Calu3 (cell line): Measurements from ENCODE around the gene JMJD7. TPM values are rescaled to one million over a fixed set of nuclear protein-coding genes. Genes with fewer than 3 reads are reported as not detected.

Experiments
- BruUV-seq: library from RNA; stranded (reverse); fragments of 400-500 nt; replicated peaks from 2 replicates; lab custom pipeline; 2021; lab: Mats Ljungman, UMichigan
- CTCF ChIA-PET: fragments of 300-600 bp; sonication (Branson Sonifier 250); formaldehyde crosslinking; loops from one replicate; lab custom pipeline; 2022; ENCODE audit warnings: antibody characterized with exemption; lab: Charles Lee
- DNase-seq: peaks from one replicate; pipeline ENCODE4 v3.0.0; 2022
- H3K27ac Mint-ChIP-seq: one replicate; pipeline ENCODE4 v1.8.0; 2022; ENCODE audit warnings: mixed read lengths; ENCODE audit not compliant: unreplicated experiment
- H3K27me3 Mint-ChIP-seq: one replicate; pipeline ENCODE4 v1.8.0; 2022; ENCODE audit warnings: mixed read lengths; ENCODE audit not compliant: unreplicated experiment
- H3K36me3 Mint-ChIP-seq: one replicate; pipeline ENCODE4 v1.8.0; 2022; ENCODE audit warnings: mild to moderate bottlenecking, moderate library complexity, mixed read lengths; ENCODE audit not compliant: insufficient read depth, unreplicated experiment
- H3K4me1 Mint-ChIP-seq: one replicate; pipeline ENCODE4 v1.8.0; 2022; ENCODE audit warnings: mild to moderate bottlenecking, low read depth, mixed read lengths; ENCODE audit not compliant: unreplicated experiment
- H3K4me3 Mint-ChIP-seq: one replicate; pipeline ENCODE4 v1.8.0; 2022; ENCODE audit warnings: mild to moderate bottlenecking, low read depth, moderate library complexity, mixed read lengths; ENCODE audit not compliant: unreplicated experiment
- H3K9me3 Mint-ChIP-seq: one replicate; pipeline ENCODE4 v1.8.0; 2022; ENCODE audit warnings: low read depth, mixed read lengths; ENCODE audit not compliant: unreplicated experiment
- intact Hi-C: fragments of 100-400 bp; cut with micrococcal nuclease; formaldehyde crosslinking; loops from one replicate; pipeline ENCODE4 v1.10.0; 2022; ENCODE audit not compliant: unreplicated experiment
- total RNA-seq: library from RNA; stranded (reverse); gene quantifications from 2 replicates; pipeline ENCODE4 v1.2.3, GENCODE V29; 2022
- TF ChIP-seq, protein P1 (sequence below): fragments of 200-600 bp; IDR thresholded peaks from one replicate; pipeline ENCODE4 v1.8.0; 2022; ENCODE audit warnings: antibody characterized with exemption; ENCODE audit not compliant: unreplicated experiment

JMJD7 gene
- total RNA-seq, 1 experiment from 2014 or later = 9.4 TPM

GRCh38 chr15:41881920-41882688 lies 54.2 kb downstream of the JMJD7 start:
- no TSS peak for BruUV-seq
- H3K9me3 Mint-ChIP-seq = no peaks in the 10 kb centered on the region
- no peak overlapping the region for H3K27ac Mint-ChIP-seq
- H3K4me3 Mint-ChIP-seq = no peak overlapping the region
- CTCF ChIA-PET = interaction anchor here (1.1 kb wide), 1 partner anchor 11 kb away, joined by 3 read pairs; no protein-coding TSS in a partner anchor
- no peaks in the 10 kb centered on the region for H3K4me1 Mint-ChIP-seq
- no peak for DNase-seq
- H3K36me3 Mint-ChIP-seq = no peaks in the 10 kb centered on the region
- TF ChIP-seq, protein P1, sequence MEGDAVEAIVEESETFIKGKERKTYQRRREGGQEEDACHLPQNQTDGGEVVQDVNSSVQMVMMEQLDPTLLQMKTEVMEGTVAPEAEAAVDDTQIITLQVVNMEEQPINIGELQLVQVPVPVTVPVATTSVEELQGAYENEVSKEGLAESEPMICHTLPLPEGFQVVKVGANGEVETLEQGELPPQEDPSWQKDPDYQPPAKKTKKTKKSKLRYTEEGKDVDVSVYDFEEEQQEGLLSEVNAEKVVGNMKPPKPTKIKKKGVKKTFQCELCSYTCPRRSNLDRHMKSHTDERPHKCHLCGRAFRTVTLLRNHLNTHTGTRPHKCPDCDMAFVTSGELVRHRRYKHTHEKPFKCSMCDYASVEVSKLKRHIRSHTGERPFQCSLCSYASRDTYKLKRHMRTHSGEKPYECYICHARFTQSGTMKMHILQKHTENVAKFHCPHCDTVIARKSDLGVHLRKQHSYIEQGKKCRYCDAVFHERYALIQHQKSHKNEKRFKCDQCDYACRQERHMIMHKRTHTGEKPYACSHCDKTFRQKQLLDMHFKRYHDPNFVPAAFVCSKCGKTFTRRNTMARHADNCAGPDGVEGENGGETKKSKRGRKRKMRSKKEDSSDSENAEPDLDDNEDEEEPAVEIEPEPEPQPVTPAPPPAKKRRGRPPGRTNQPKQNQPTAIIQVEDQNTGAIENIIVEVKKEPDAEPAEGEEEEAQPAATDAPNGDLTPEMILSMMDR = no peak
- intact Hi-C loops = no loop called here
- H3K27me3 Mint-ChIP-seq = no peaks in the 10 kb centered on the region

GRCh38 chr15:41882689-41883483 lies 55.0 kb downstream of the JMJD7 start:
- Mint-ChIP-seq H3K27ac (no peak overlapping the region), H3K27me3 (no peaks in the 10 kb centered on the region), H3K36me3 (no peaks in the 10 kb centered on the region), H3K4me3 (no peak overlapping the region), H3K4me1 (no peaks in the 10 kb centered on the region), H3K9me3 (no peaks in the 10 kb centered on the region)
- intact Hi-C loops = no loop called here
- no TSS peak for BruUV-seq
- no peak for DNase-seq
- CTCF ChIA-PET = interaction anchor here (1.1 kb wide), 1 partner anchor 10 kb away, joined by 3 read pairs; no protein-coding TSS in a partner anchor
- TF ChIP-seq, protein P1 = no peak

DNA sequence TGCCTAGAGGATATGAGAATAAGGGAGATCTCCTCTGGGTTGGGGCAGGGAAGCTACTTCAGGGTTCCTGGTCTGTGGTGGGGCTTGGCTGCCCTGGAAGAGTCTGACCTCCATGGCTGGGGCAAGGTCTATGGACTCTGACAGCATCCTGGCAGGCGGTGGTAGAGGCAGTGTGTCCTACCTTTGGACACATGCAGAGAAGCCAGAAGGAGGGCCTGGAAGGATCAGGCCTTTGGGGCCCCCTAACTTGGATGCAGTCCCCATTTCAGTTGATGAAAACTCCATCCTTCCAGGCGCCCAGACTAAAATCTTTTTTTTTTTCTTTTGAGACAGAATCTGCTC lies 55.6 kb downstream of the JMJD7 start:
- no peak overlapping the region for H3K4me3 Mint-ChIP-seq
- no peaks in the 10 kb centered on the region for H3K9me3 Mint-ChIP-seq
- H3K36me3 Mint-ChIP-seq = no peaks in the 10 kb centered on the region
- intact Hi-C loops = no loop called here
- CTCF ChIA-PET = no interaction called here
- H3K4me1 Mint-ChIP-seq = no peaks in the 10 kb centered on the region
- no peak overlapping the region for H3K27ac Mint-ChIP-seq
- no TSS peak for BruUV-seq
- TF ChIP-seq, protein P1 = no peak
- H3K27me3 Mint-ChIP-seq = no peaks in the 10 kb centered on the region
- no peak for DNase-seq

DNA sequence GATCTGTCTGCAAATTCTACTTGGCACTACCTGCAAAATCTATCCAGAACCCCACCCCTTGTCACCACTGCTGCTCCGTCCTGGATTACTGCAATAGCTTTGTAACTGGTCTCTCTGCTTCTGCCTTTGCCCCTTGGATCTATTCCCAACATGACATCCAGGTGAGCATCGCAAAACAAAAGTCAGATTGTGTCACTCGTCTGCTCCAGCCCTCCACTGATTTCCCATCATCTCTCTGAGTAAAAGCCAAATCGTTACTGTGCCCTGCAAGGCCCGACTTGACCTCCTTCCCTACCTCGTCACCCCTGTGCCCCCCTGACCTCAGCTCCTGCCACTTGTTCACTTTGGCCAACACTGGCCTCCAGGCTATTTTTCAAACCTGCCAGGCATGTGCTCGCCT lies 56.6 kb downstream of the JMJD7 start:
- TF ChIP-seq, protein P1 = no peak
- BruUV-seq = no TSS peak
- Mint-ChIP-seq H3K9me3 (no peaks in the 10 kb centered on the region), H3K27me3 (no peaks in the 10 kb centered on the region), H3K4me3 (no peak overlapping the region), H3K4me1 (no peaks in the 10 kb centered on the region), H3K27ac (no peak overlapping the region), H3K36me3 (no peaks in the 10 kb centered on the region)
- DNase-seq = no peak
- intact Hi-C loops = no loop called here
- CTCF ChIA-PET = no interaction called here
